AG09319 (cell line): ENCODE data around the gene SRGAP3.

ENCODE experiments used
- DNase-seq: peaks from one replicate; pipeline ENCODE4 v3.0.0-alpha.2; 2010; ENCODE audit warnings: low read depth; ENCODE audit errors: extremely low read depth
- CTCF ChIP-seq: IDR thresholded peaks from 2 replicates; pipeline ENCODE4 v1.5.1; 2011; ENCODE audit warnings: low read depth, mild to moderate bottlenecking, inconsistent platforms, low read length, moderate library complexity

Gene SRGAP3

GRCh38 chr3:8932507-8932906, 316.9 kb downstream of the SRGAP3 start:
- no peak for TF ChIP-seq CTCF

GRCh38 chr3:8931342-8931741, 318.1 kb downstream of the SRGAP3 start:
- no peak for TF ChIP-seq CTCF
- DNase-seq = no peak

More at GRCh38 chr3:8932507-8932906, 316.9 kb downstream of the SRGAP3 start:
- DNase-seq = no peak
